T-helper 2 cell treated with Interferon-gamma antibody and Interleukin-4, amounts not matched to agents 100 ng/mL and 5 ng/mL, for 36 hours (primary cell): ENCODE data around the gene SENP7. TPM values are rescaled to one million over a fixed set of nuclear protein-coding genes. Genes with fewer than 3 reads are reported as not detected.
"Not testable (repeated sequence)": the region's sequence is repeated elsewhere in the genome, so short reads cannot be mapped to it uniquely, and the experiment has no call there.

ENCODE experiments used
- intact Hi-C: fragments of 100-400 bp; cut with micrococcal nuclease; formaldehyde crosslinking; loops from one replicate; pipeline ENCODE4 v1.15.1; 2023
- total RNA-seq: library from RNA; stranded (reverse); gene quantifications from 2 replicates; pipeline ENCODE4 v1.2.3, GENCODE V29; 2022

Gene SENP7
- total RNA-seq, 1 donor from 2014 or later: 23.4 TPM

DNA sequence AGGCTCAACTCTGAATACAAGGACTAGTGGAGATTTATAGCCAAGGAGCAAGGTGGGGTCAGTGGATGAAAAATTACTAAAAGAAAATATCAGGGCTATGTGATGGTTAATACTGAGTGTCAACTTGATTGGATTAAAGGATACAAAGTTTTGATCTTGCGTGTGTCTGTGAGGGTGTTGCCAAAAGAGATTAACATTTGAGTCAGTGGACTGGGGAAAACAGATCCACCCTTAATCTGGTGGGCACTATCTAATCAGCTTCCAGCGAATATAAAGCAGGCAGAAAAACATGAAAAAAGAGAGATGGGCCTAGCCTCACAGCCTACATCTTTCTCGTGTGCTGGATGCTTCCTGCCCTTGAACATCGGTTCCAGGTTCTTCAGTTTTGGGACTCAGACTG, 14.4 kb upstream of the SENP7 start:
- intact Hi-C loops: no loop called here

DNA sequence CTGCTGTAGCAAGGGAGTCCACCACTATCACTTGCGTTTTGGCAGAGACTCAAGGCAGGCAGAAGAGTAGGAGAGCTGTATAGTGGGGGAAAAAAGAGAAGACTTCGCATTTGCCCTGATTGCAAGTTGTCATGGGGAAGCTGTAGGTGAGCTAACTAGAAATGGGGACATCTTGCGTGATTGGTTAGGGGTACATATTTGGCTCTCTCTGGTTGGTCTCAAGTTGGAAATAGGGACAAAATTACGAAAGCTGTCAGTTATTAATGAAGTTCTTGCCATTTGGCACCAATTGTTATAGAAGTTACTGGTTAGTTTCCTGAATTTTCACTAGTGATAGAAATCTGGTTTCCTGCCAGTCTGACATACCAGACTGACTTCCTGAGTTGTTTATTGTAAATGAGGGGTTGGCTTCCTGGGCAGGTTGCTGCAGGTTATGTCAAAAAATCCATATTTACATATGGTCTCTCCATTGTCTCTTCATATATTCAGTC, 8.2 kb upstream of the SENP7 start:
- intact Hi-C loops: no loop called here

DNA sequence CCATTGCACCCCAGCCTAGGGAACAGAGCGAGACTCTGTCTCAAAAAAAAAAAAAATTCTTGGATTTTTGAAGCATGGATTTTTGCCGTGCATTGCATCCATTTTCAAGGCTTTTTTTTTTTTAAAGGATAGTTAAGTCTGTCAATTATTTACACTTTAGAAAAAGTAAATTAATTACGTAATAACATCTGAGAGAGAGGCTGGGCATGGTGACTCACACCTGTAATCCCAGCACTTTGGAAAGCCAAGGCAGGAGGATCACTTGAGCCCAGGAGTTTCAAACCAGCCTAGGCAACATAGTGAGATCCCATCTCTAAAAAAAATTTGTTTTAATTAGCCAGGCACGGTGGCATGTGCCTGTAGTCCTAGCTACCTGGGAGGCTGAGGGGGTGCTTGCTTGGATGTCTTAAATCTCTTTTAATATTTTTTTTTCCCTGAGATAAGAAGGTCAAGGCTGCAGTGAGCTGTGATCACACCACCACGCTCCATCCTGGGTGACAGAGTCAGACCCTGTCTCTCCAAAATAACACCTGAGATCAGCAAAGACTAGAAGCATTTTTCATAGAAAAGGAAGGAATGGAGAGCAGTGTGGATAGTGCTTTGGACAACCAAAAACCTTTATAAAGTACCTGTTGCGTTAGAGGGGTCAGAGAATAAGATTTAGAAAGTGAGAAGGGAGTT, 6.8 kb upstream of the SENP7 start:
- intact Hi-C loops: loop anchor here (2.0 to 5.0 kb wide), 2 partner anchors 138 to 1119 kb away; partner anchors contain the start of genes LNP1 and TOMM70

DNA sequence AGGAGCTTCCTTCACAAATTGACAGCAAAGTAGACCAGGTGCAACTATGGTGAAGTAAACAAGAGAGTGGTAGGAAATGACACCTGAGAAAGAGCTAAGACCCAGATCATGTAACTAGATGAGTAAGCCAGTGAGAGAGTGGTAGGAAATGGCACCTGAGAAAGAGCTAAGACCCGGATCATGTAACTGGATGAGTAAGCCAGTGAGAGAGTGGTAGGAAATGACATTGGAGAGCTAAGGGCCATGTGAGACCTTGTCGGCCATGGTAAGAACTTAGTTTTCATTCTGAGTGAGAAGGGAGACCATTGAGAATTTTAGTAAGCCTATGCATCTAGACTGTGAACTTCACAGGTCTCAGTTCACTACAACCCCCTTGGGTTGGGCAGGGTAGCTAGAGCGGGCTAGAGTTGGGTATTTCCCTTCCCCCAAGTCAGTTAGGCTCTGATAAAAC, 5.4 kb upstream of the SENP7 start:
- intact Hi-C loops: loop anchor here (1.0 to 5.0 kb wide), 5 partner anchors 25 to 1118 kb away; partner anchors contain the start of genes LNP1, PCNP, TOMM70 and TRMT10C

DNA sequence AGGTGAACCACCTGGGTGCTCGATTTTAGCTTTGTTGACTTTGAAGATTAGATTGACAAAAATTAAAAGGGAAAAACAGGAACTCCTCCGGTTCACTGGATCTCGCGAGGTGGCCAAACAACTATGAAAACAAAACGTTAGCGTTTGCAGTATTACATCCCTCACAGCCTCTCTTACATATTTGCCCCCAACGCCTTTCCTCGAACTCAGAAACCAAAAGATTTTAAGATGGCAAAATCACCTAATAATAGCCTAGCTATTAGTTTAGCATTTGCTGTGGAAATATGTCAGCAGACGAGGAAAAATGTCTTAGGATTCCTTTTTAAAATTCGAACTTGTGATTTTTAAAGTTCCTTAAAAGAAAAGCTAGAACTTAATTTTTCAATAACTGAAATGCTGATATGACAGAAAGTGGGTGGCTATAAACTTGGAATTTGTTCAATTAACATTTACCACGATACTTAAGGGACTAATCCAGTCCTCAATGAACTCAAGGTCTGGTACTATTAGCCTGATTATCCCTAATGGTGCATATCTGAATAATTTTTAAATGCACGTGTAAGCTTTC, 491 bp upstream of the SENP7 start:
- intact Hi-C loops: loop anchor here (1.0 to 2.0 kb wide), 4 partner anchors 29 to 163 kb away; partner anchors contain the start of genes TRMT10C and ZBTB11

DNA sequence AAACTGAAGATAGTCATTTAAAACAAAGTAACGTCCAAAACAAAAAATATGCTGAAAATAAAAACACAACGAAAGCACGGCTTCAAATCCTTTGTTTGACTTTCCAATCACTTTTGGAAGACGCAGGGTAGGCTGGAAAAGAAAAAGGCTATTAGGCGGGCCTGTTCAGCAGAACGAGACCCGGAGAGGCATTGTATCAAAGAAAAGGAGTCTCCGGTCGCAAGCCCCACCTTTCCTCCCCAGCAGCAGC, 691 bp downstream of the SENP7 start:
- intact Hi-C loops: loop anchor here (2.0 kb wide), 2 partner anchors 30 to 164 kb away; partner anchors contain the start of gene ZBTB11

DNA sequence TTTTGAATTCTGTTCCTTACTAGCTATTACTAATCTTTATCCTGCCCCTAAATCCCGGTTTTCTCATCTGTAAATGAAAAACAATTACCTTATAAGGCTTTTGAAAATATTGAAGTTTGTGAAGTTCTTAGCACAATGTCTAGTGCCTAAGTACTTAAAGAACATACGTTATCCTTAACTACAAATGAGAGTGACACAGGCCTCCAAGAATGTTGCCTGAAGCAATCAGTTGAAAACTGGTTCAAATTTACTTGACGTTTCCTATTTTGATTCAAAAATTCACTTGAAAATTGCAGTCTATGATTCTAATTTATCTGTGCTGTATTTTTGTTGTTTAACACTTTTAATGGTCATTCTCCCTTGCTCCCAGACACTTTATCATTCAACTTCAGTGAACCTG, 3.2 kb downstream of the SENP7 start:
- intact Hi-C loops: no loop called here

DNA sequence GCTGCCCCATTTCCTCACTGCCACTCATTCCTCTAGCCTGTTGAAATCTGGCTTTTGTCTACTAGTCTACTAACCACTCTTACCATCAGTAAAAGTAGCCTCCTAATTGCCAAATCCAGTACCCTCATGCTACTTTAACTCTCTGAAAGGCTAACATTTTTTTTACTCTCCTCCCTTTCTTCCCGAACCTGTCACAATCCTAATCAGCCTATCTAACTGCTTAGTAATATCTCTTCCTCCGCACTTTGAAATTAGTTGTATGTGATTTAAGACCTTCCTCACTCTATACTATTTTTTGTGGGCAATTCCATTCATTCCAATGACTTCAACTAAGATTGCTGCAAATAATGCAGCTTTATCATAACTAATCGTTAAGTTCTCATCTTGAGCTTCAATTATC, 3.7 kb downstream of the SENP7 start:
- intact Hi-C loops: no loop called here

DNA sequence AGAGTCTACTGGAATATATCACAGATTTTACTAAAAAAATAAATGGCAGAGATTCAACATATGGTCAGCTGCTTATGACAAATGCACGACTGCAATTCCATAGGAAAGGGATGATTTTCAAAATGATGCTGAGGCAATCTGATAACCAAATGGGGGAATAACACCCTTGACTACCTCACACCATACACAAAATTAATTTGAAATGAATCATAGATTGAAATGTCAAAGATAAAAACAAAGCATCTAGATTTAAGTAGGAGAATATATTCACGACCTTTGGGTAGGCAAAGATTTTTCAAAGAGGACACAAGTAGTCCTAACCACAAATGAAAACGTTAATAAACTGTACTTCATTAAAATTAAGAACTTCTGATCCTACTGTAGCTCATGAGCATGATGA, 11.2 kb downstream of the SENP7 start:
- intact Hi-C loops: no loop called here

DNA sequence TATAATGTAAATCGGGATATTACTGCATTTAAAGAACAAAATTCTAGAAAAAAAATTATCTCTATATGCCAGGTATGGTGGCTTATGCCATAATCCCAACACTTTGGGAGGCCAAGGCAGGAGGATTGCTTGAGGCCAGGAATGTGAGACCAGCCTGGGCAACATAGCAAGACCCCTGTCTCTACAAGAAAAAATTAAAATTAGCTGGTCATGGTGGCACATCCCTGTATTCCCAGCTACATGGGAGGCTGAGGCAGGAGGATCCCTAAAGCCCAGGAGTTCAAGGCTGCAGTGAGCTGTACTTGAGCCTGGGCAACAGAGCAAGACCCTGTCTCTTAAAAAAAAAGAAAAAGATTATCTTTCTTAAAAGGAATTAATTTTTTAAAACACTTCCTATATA, 12.8 kb downstream of the SENP7 start:
- intact Hi-C loops: no loop called here

DNA sequence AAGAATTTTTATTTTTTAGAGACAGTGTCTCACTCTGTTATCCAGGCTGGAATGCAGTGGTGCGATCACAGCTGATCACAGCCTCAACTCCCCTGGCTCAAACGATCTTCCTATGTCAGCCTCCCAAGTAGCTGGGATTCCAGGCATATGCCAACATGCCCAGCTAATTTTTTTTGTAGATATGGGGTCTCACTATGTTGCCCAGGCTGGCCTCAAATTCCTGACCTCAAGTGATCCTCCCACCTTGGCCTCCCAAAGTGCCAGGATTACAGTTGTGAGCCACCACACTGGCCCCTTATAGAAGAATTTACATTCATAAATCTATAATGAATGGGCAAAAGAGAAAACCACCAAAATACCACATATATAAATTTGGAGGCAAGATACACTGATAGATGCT, 15.2 kb downstream of the SENP7 start:
- intact Hi-C loops: no loop called here

DNA sequence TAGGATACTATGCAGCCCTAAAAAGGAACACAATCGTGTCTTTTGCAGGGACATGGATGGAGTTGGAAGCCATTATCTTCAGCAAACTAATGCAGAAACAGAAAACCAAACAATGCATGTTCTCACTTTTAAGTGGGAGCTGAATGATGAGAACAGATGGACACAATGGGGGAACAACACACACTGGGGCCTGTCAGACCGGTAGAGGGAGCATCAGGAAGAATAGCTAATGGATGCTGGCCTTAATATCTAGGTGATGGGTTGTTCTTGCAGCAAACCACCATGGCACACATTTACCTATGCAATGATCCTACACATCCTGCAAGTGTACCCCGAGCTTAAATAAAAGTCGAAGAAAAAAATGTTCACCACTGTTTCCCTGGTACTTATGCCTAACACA, 17.5 kb downstream of the SENP7 start:
- intact Hi-C loops: no loop called here

DNA sequence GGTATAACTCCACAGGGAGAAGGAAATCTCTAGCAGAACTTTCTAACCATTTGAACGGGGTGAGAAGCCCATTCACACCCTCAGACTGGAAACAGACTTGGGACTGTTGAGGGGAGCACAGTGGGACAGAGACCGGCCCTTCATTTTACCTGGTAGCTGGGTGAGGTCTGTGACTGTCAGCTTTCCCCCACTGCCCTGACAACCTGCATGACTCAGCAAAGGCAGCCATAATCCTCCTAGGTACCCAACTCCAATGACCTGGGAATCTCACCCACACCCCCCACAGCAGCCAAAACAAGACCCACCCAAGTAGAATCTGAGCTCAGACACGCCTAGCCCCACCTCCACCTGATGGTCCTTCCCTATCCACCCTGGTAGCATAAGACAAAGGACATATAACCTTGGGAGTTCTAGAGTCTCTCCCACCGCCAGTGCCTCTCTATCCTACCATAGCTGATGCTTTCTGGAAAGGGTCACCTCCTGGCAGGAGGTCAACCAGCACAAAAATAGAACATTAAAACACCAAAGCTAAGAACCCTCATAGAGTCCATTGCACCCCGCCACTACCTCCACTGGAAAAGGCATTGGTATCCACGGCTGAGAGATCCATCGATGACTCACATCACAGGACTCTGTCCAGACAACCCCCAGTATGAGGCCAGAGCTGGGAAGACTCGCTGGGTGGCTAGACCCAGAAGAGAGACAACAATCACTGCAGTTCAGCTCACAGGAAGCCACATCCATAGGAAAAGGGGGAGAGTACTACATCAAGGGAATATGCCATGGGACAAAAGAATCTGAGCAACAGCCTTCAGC, 28.0 kb downstream of the SENP7 start:
- intact Hi-C loops: no loop called here

DNA sequence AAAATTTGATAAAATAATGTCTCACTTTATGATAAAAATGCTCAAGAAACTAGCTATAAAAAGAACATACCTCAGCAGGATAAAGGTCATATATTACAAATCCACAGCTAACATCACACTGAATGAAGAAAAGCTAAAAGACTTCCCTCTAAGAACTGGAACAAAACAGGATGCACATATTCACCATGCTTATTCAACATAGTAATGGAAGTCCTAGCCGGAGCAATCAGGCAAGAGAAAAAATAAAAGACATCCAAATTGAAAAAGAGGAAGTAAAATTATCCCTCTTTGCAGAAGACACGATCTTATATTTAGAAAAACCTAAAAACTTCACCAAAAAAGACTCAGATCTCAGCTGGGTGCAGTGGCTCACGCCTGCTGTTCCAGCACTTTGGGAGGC, 34.0 kb downstream of the SENP7 start:
- intact Hi-C loops: no loop called here

DNA sequence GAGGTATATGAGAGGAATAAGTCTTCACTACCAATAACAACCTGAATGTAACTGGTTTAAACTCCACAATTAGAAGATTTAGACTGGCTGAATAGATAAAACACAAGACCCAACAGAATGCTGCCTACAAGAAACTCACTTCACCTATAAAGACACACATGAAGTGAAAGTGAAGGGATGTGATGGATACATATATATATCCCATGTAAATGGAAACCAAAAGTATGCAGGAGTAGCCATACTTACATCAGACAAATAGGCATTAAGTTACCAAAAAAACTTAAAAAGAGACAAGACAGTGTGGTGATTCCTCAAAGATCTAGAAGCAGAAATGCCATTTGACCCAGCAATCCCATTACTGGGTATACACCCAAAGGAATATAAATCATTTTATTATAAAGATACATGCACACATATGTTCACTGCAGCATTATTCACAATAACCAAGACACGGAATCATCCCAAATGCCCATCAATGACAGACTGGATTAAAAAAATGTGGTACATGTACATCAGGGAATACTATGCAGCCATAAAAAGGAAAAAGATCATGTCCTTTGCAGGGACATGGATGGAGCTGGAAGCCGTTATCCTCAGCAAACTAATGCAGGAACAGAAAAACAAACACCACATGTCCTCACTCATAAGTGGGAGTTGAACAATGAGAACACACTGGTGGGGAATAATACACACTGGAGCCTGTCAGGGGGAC, 38.0 kb downstream of the SENP7 start:
- intact Hi-C loops: not testable (repeated sequence)

DNA sequence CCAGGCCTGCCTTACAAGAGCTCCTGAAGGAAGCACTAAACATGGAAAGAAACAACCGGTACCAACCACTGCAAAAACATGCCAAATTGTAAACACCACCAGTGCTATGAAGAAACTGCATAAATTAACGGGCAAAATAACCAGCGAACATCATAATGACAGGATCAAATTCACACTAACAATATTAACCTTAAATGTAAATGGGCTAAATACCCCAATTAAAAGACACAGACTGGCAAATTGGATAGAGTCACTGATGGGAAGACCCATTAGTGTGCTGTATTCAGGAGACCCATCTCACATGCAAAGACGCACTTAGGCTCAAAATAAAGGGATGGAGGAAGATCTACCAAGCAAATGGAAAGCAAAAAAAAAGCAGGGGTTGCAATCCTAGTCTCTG, 44.3 kb downstream of the SENP7 start:
- intact Hi-C loops: not testable (repeated sequence)

DNA sequence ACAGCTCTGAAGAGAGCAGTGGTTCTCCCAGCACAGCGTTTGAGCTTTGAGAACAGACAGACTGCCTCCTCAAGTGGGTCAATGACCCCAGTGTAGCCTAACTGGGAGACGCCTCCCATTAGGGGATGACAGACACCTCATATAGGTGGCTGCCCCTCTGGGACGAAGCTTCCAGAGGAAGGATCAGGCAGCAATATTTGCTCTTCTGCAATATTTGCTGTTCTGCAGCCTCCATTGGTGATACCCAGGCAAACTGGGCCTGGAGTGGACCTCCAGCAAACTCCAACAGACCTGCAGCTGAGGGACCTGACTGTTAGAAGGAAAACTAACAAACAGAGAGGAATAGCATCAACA, 45.7 kb downstream of the SENP7 start:
- intact Hi-C loops: not testable (repeated sequence)

DNA sequence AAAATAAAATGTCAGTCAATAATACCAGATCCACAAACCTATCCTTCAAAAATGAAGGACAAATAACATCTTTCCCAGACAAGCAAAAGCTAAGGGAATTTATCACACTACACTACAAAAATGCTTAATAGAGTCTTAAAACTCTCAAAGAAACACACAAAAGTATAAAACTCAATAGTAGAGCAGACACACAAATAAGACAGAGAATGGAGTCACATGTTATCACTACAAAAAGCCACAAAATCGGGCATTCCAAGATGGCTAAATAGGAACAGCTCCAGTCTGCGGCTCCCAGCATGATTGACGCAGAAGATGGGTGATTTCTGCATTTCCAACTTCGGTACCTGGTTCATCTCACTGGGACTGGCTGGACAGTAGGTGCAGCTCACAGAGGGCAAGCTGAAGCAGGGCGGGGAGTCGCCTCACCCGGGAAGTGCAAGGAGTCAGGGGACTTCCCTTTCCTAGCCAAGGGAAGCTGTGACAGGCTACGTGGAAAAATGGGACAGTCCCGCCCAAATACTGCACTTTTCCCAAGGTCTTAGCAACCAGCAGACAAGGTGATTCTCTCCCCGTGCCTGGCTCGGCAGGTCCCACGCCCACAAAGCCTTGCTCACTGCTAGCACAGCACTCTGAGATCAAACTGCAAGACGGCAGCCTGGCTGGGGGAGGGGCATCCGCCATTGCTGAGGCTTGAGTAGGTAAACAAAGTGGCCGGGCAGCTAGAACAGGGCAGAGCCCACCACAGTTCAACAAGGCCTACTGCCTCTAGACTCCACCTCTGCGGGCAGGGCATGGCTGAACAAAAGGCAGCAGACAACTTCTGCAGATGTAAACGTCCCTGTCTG, 46.3 kb downstream of the SENP7 start:
- intact Hi-C loops: no loop called here

DNA sequence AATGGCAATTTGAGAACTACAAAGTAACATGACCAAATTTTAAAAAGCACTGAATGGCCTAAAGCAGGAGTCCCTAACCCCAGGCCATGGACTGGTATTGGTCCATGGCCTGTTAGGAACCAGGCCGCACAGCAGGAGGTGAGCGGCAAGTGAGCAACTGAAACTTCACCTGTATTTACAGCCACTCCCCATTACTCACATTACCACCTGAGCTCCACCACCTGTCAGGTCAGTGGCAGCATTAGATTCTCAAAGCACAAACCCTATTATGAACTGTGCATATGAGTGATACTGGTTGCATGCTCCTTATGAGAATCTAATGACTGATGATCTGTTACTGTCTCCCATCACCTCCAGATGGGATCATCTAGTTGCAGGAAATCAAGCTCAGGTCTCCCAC, 48.8 kb downstream of the SENP7 start:
- intact Hi-C loops: no loop called here

DNA sequence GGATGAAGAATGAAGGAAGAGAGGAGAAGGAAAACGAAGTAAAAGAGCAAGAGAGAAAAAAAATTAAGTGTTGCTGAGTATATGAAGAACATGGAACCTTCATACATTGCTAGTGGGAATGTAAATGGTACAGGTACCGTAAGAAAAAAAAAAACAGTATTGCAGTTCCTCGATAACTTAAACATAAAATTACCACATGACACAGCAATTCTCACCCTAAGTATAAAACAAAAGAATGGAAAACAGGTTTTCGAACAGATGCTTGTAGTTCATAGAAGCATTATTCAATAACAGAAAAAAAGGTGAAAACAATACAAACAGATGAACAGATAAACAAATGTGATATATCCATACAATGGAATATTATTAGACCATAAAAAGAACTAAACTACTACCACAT, 51.6 kb downstream of the SENP7 start:
- intact Hi-C loops: no loop called here

DNA sequence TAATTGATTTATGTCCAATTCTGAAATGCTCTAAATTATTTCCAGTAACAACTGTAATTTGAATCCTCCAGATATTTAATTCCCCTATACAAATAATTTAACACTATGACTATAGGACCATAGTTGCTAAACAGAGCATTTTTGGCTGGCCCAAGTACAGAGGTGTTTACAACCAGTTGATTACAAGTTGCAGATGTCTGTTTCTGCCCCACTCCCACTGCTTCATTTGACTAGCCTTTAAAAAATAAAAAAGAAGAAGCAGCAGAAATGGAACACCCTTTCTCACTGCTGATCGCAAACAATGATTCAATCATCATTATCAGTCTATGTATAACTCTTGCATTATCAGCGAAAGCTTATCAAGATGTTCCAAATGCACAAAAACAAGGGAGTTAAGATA, 54.6 kb downstream of the SENP7 start:
- intact Hi-C loops: no loop called here
